GM19025 (cell line): Measurements from ENCODE around the gene ARHGAP42.
"Not testable (repeated sequence)": the region's sequence is repeated elsewhere in the genome, so short reads cannot be mapped to it uniquely, and the experiment has no call there.

ENCODE experiments used
- ATAC-seq: cut with Tn5 transposase; IDR thresholded peaks from one replicate; pipeline ENCODE4 v1.9.1; 2021; ENCODE audit warnings: mild to moderate bottlenecking, low read depth, moderate library complexity; ENCODE audit not compliant: unreplicated experiment

The ARHGAP42 gene

DNA sequence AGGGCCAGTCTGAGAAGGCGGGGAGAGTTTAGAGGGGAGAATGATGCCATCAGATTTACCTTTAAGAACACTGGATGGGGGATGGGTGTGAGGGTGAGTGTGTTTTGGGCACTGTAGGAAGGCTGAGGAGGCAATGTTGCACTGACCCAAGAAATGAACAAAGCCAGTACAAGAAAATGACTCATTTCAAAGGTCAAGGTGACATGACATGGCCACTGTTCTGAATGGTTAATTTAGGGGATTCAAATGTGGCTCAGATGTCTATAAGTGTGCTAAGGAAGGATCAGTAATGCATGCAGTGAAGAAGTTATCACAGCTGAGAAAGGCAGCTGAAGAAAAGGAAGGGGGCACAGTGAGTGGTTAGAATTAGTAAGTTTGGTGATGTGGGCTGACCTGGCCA, 312.7 kb downstream of the ARHGAP42 start:
- ATAC-seq: no peak

- no peak for ATAC-seq
Observed at GRCh38 chr11:101003468-101003867, 316.4 kb downstream of the ARHGAP42 start.

DNA sequence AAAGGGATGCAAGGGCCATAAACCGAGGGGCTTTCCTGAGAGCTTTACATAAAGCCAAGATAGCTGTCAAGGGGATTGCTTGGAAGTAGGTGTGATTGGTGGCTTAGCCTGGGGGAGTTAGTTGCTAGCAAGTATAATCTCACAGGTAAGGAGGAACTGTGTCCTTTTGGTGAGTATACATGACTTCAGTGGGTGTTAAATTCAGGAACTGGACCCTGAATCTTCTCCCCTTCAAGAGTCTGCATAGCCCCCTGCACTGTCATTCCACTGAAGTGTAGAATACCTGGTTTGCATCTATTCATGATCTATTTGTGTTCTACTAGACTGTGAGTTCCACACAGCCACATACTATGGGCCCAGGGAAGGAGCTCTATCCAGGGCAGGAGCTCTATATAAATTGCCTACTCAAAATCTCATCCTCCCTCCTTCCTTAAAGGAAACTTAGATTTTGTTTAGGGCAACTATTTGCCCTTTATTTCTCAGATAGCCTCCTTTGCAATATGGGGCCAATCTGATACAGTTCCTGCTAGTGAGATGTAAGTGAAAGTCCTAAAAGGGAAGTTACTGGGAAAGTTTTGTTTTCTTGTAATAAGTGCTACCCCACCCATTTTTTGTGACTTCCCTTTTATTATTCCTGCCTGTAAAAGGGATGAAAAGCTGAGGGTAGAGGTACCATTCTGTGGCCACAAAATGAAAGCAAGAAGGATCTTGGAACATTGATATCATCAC, 322.0 kb downstream of the ARHGAP42 start:
- no peak for ATAC-seq

GRCh38 chr11:101009690-101010055, 322.6 kb downstream of the ARHGAP42 start:
- ATAC-seq: no peak

DNA sequence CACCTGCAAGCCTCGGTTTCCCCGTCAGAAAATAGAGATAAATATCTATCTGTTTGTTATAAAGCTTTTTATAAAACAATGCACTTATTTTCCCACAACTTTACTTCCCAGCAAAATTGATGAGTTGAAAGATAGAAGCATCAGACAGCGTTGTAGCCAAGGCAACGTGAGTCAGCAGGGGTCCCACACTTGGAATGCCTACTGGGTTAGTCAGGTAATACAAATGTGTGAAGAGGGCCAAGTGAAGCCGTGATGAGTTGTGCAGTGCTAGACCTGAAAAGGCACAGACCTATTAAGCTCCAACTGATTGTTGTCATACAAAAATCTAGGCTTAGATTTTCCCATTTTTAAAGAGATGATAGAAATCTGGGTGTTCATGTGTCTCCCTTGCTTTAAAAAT, 323.8 kb downstream of the ARHGAP42 start:
- ATAC-seq: no peak

- no peak for ATAC-seq
Observed at GRCh38 chr11:101011881-101012280, 324.8 kb downstream of the ARHGAP42 start.

DNA sequence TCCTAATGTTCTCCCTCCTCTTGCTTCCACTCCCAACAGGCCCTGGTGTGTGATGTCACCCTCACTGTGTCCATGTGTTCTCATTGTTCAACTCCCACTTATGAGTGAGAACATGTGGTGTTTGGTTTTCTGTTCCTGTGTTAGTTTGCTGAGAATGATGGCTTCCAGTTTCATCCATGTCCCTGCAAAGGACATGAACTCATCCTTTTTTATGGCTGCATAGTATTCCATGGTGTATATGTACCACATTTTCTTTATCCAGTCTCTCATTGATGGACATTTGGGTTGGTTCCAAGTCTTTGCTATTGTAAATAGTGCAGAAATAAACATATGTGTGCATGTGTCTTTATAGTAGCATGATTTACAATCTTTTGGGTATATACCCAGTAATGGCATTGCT, 326.6 kb downstream of the ARHGAP42 start:
- ATAC-seq: not testable (repeated sequence)

GRCh38 chr11:101014600-101015285, 327.7 kb downstream of the ARHGAP42 start:
- ATAC-seq: no peak

- ATAC-seq: no peak
Observed at GRCh38 chr11:101019870-101020269, 332.8 kb downstream of the ARHGAP42 start.

DNA sequence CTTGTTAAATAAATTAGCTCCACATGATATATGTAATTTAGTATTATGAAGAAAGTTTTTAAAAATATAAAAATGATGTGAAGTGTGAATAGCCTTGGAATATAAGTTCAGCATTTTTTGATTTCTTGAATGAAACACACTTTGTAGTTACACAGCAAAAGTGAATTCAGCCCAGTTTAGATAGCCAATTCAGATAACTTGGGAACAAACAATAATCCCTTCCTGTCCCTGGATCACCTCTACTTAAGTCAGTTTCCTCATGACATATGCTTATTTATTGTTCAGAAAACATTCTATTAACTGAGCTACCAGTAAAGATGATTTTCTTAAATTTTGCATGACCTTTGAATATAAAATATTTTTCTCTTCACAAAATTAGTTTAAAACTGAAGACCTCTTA, 335.2 kb downstream of the ARHGAP42 start:
- no peak for ATAC-seq

- no peak for ATAC-seq
Observed at GRCh38 chr11:101028644-101029043, 341.6 kb downstream of the ARHGAP42 start.

- ATAC-seq: no peak
Observed at GRCh38 chr11:101030015-101030414, 342.9 kb downstream of the ARHGAP42 start.

DNA sequence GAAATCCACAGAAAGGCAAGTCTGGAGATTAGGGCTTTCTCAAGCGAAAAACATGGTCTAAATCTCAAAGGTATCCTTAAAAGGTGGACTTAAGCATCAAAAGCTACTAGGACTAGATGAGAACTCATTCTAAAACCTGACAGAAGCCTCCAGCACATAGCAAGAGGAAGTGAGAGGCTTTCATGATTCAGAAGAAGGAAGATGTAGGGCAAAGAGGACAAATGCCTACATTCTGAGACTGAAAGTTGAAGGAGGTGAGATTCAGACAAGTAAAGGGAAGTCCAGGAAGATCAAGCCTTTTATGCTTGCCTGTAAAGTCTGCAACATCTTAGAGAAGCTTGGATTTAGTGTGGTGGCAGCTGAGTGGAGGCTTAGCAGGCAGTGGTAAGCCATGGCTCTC, 343.6 kb downstream of the ARHGAP42 start:
- no peak for ATAC-seq

DNA sequence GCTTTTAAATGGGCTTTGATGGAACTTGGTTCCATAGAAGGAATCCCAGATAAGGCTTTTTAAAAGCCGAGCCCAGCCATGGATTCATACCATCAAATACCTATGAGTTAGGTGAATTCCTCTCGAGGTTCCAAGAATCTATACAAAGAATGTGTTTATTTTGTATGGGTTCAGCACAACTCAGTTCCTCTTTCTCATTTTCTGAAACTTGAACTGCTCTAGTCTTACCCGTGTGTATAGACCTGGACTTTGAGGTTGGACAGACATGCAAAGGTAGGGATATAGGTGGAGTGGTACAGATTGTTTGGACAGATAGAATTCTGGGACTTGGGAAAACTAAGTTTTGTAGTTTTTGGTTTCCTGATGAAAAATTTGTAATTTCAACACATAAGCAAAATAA, 344.6 kb downstream of the ARHGAP42 start:
- ATAC-seq: no peak

- ATAC-seq: no peak
Observed at GRCh38 chr11:101032991-101033390, 345.9 kb downstream of the ARHGAP42 start.

GRCh38 chr11:101034076-101034475, 347.0 kb downstream of the ARHGAP42 start:
- ATAC-seq: no peak

DNA sequence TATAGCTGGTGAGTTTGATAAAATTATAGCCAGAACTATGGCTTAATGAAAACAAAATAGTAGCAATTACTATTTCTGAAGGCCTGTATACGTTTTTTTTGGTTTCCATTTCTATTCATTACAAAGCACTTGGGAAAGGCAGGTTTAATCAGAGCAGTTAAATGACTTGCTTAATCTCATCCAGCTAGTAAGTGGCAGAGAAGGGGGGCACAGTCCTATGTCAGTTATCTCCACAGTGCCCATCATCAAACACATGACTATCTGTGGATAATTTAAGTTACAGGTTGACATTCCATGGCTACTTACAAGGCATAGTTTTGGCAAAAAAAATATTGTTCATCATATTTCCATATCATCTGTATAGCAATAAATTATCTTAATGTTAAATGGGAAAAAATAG, 348.8 kb downstream of the ARHGAP42 start:
- ATAC-seq: no peak
